Fibroblast of villous mesenchyme (primary cell): Measurements from ENCODE around the gene MSMO1. TPM values are rescaled to one million over a fixed set of nuclear protein-coding genes. Genes with fewer than 3 reads are reported as not detected.

Source experiments
- DNase-seq: peaks from one replicate; pipeline ENCODE4 v3.0.0-alpha.2; 2010; ENCODE audit warnings: low read depth
- H3K4me3 ChIP-seq: 2 replicates; pipeline ENCODE4 v1.5.1; 2011; ENCODE audit warnings: low read depth, mild to moderate bottlenecking, low read length
- CTCF ChIP-seq: IDR thresholded peaks from 2 replicates; pipeline ENCODE4 v1.5.1; 2012; ENCODE audit warnings: low read depth, mild to moderate bottlenecking, low read length; ENCODE audit not compliant: insufficient read depth
- total RNA-seq: library from RNA; depleted of rRNA; stranded (reverse); fragments of >200 nt; gene quantifications from 2 replicates; pipeline ENCODE4 v1.2.3, GENCODE V29; 2012

MSMO1 gene
- total RNA-seq, 1 donor = 731 TPM

DNA sequence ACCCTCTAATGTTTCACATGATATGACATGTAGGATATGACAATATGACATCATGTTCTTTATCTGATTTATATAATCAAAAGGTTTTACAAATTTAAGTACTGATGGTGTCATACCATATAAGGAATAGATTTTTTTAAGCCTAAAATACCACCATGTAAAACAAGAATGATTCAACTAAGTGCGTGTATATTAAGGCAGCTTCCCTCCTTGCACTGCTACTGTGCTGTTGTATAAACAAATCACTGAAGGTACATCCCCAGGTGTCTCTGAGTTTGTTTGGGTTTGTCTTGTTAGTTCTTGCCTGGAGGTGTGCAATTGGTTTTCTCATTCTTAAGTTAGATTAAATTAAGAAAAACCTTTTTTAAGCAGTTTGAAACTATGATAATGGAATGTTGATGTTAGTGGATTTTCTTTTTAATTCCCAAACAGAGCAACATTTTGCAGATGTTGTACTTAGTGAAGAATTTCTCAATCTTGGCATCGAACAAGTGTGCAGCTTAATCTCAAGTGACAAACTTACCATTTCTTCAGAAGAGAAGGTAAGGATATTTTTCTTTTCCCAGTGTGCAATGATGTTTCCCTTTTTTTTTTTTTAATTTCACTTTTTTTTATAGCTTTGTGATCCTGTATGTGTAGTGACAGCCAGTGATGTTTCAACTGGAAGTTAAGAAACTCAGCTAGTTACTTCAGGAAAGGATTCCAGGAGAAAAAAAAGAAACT is 33.4 kb upstream of the MSMO1 start:
- no peak overlapping the region for H3K4me3 ChIP-seq
- TF ChIP-seq CTCF = no peak
- DNase-seq = peak; percentile 51

DNA sequence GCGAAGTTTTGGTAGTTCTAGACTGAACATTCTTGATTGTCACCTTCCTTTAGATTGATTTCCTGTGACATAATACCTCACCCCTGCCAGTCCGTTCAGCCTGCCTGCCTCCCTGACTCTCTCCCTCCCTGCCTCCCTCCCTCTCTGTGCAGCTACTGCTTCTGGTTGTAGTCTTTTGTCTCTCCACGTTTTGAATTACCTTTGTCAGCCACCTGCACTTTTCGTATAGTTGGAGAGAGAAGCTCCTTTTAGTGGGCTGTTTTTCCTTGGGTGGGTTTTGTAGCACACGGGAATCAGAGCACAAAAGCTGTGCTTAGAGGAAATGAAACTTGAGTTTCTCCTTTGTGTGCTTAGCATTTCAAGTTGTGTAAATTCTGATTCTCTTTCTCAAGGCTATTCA is 32.6 kb upstream of the MSMO1 start:
- no peak for TF ChIP-seq CTCF
- H3K4me3 ChIP-seq = no peak overlapping the region
- no peak for DNase-seq

GRCh38 chr4:165297626-165298025 is 29.8 kb upstream of the MSMO1 start:
- TF ChIP-seq CTCF = no peak
- DNase-seq = no peak
- H3K4me3 ChIP-seq = no peak overlapping the region

GRCh38 chr4:165299399-165300060 is 27.9 kb upstream of the MSMO1 start:
- no peak for TF ChIP-seq CTCF
- no peak overlapping the region for H3K4me3 ChIP-seq
- no peak for DNase-seq

GRCh38 chr4:165301833-165302232 is 25.6 kb upstream of the MSMO1 start:
- peak; percentile 63 for DNase-seq
- no peak for TF ChIP-seq CTCF
- H3K4me3 ChIP-seq = peak overlapping the region; percentile 47

GRCh38 chr4:165302658-165303057 is 24.8 kb upstream of the MSMO1 start:
- no peak overlapping the region for H3K4me3 ChIP-seq
- TF ChIP-seq CTCF = no peak
- no peak for DNase-seq
